ENCODE data around the gene TRIM9.

- TF ChIP-seq CTCF (conservative IDR thresholded peaks at IDR 0.05; ENCODE audit: low read depth in 2 of 2), result no peak
- no peak for TF ChIP-seq POLR2AphosphoS5 (IDR thresholded peaks at IDR 0.05; ENCODE audit: low read depth)
- no peak for TF ChIP-seq EZH2phosphoT487 (IDR thresholded peaks at IDR 0.05; ENCODE audit: unreplicated experiment)
- no peak for TF ChIP-seq ZNF331 (CRISPR knock-in tag; IDR thresholded peaks at IDR 0.05; ENCODE audit: low read depth)
- TF ChIP-seq REST (IDR thresholded peaks at IDR 0.05; ENCODE audit: unreplicated experiment), result no peak
- no peak for TF ChIP-seq EZH2 (IDR thresholded peaks at IDR 0.05; ENCODE audit: low read depth, unreplicated experiment)
- TF ChIP-seq JUNB (IDR thresholded peaks at IDR 0.05; ENCODE audit: unreplicated experiment), result no peak
- no peak for TF ChIP-seq ETS1 (IDR thresholded peaks at IDR 0.05)
- no peak for TF ChIP-seq CREB1 (CRISPR knock-in tag; IDR thresholded peaks at IDR 0.05; ENCODE audit: low read depth)
- TF ChIP-seq ZNF462 (CRISPR knock-in tag; IDR thresholded peaks at IDR 0.05), result no peak
- no peak for TF ChIP-seq ZNF114 (CRISPR knock-in tag; IDR thresholded peaks at IDR 0.05)
- no peak for TF ChIP-seq NANOG (IDR thresholded peaks at IDR 0.05; ENCODE audit: borderline replicate concordance)
- no peak for TF ChIP-seq STAT1 (IDR thresholded peaks at IDR 0.05; ENCODE audit: unreplicated experiment)
Measured at GRCh38 chr14:51022769-51023168, 72.1 kb downstream of the TRIM9 start.
